Measurements from ENCODE around the gene PSMF1.

- TF ChIP-seq CTCF (IDR thresholded peaks at IDR 0.05; ENCODE audit: low read length) (no peak), EZH2 (optimal IDR thresholded peaks at IDR 0.05; ENCODE audit: low read depth, low read length) (no peak), EZH2phosphoT487 (IDR thresholded peaks at IDR 0.05; ENCODE audit: low read length) (no peak)
Observed at GRCh38 chr20:1165521-1165920, 47.1 kb downstream of the PSMF1 start.

All from MM.1S (cell line).